ENCODE data around the gene TSHZ3.

Gene TSHZ3

GRCh38 chr19:31255174-31255799, 93.9 kb downstream of the TSHZ3 start:
- Histone ChIP-seq H3K4me3 (ENCODE audit: low read length) (no peak overlapping the region), H3K9me3 (ENCODE audit: insufficient read depth, low read length) (no peaks in the 10 kb centered on the region), H3K9ac (ENCODE audit: low read length) (no peak overlapping the region), H3K79me2 (ENCODE audit: low read length) (no peaks in the 10 kb centered on the region), H3K36me3 (replicated peaks; ENCODE audit: low read depth, low read length) (no peaks in the 10 kb centered on the region), H2AFZ (ENCODE audit: low read depth, low read length) (no peak overlapping the region), H3K4me2 (ENCODE audit: low read length) (no peak overlapping the region), H3K27ac (ENCODE audit: low read length) (no peak overlapping the region), H3K4me1 (ENCODE audit: low read length) (no peaks in the 10 kb centered on the region), H4K20me1 (ENCODE audit: insufficient read depth, low read length) (no peaks in the 10 kb centered on the region), H3K27me3 (ENCODE audit: low read depth, low read length) (no peaks in the 10 kb centered on the region)
- no peak for TF ChIP-seq CTCF (IDR thresholded peaks at IDR 0.05; ENCODE audit: low read depth, low read length)
- TF ChIP-seq EZH2phosphoT487 (IDR thresholded peaks at IDR 0.05; ENCODE audit: low read depth): no peak

GRCh38 chr19:31254611-31255010, 94.6 kb downstream of the TSHZ3 start:
- no peaks in the 10 kb centered on the region for H3K4me1 ChIP-seq (ENCODE audit: low read length)
- no peak overlapping the region for H3K9ac ChIP-seq (ENCODE audit: low read length)
- H2AFZ ChIP-seq (ENCODE audit: low read depth, low read length): no peak overlapping the region
- H3K9me3 ChIP-seq (ENCODE audit: insufficient read depth, low read length): no peaks in the 10 kb centered on the region
- no peak overlapping the region for H3K4me3 ChIP-seq (ENCODE audit: low read length)
- TF ChIP-seq EZH2phosphoT487 (IDR thresholded peaks at IDR 0.05; ENCODE audit: low read depth): no peak
- no peaks in the 10 kb centered on the region for H3K27me3 ChIP-seq (ENCODE audit: low read depth, low read length)
- no peak overlapping the region for H3K27ac ChIP-seq (ENCODE audit: low read length)
- no peaks in the 10 kb centered on the region for H3K36me3 ChIP-seq (replicated peaks; ENCODE audit: low read depth, low read length)
- H3K4me2 ChIP-seq (ENCODE audit: low read length): no peak overlapping the region
- H3K79me2 ChIP-seq (ENCODE audit: low read length): no peaks in the 10 kb centered on the region
- H4K20me1 ChIP-seq (ENCODE audit: insufficient read depth, low read length): no peaks in the 10 kb centered on the region

- H3K4me3 ChIP-seq (ENCODE audit: low read length): no peak overlapping the region
- H3K4me1 ChIP-seq (ENCODE audit: low read length): no peaks in the 10 kb centered on the region
- no peak overlapping the region for H2AFZ ChIP-seq (ENCODE audit: low read depth, low read length)
- no peaks in the 10 kb centered on the region for H3K9me3 ChIP-seq (ENCODE audit: insufficient read depth, low read length)
- TF ChIP-seq EZH2phosphoT487 (IDR thresholded peaks at IDR 0.05; ENCODE audit: low read depth): no peak
- no peaks in the 10 kb centered on the region for H3K79me2 ChIP-seq (ENCODE audit: low read length)
- no peaks in the 10 kb centered on the region for H3K27me3 ChIP-seq (ENCODE audit: low read depth, low read length)
- no peaks in the 10 kb centered on the region for H3K36me3 ChIP-seq (replicated peaks; ENCODE audit: low read depth, low read length)
- no peak overlapping the region for H3K9ac ChIP-seq (ENCODE audit: low read length)
- H3K4me2 ChIP-seq (ENCODE audit: low read length): no peak overlapping the region
- H3K27ac ChIP-seq (ENCODE audit: low read length): no peak overlapping the region
- no peaks in the 10 kb centered on the region for H4K20me1 ChIP-seq (ENCODE audit: insufficient read depth, low read length)
Observed at GRCh38 chr19:31254180-31254551, 95.1 kb downstream of the TSHZ3 start.

- H3K4me2 ChIP-seq (ENCODE audit: low read length): no peak overlapping the region
- no peaks in the 10 kb centered on the region for H3K36me3 ChIP-seq (replicated peaks; ENCODE audit: low read depth, low read length)
- H3K4me1 ChIP-seq (ENCODE audit: low read length): no peaks in the 10 kb centered on the region
- TF ChIP-seq EZH2phosphoT487 (IDR thresholded peaks at IDR 0.05; ENCODE audit: low read depth) (no peak), CTCF (IDR thresholded peaks at IDR 0.05; ENCODE audit: low read depth, low read length) (no peak)
- no peak overlapping the region for H2AFZ ChIP-seq (ENCODE audit: low read depth, low read length)
- H3K79me2 ChIP-seq (ENCODE audit: low read length): no peaks in the 10 kb centered on the region
- no peaks in the 10 kb centered on the region for H3K9me3 ChIP-seq (ENCODE audit: insufficient read depth, low read length)
- H3K27me3 ChIP-seq (ENCODE audit: low read depth, low read length): no peaks in the 10 kb centered on the region
- no peak overlapping the region for H3K9ac ChIP-seq (ENCODE audit: low read length)
- no peak overlapping the region for H3K27ac ChIP-seq (ENCODE audit: low read length)
- H3K4me3 ChIP-seq (ENCODE audit: low read length): no peak overlapping the region
- H4K20me1 ChIP-seq (ENCODE audit: insufficient read depth, low read length): no peaks in the 10 kb centered on the region
Observed at GRCh38 chr19:31253526-31254179, 95.6 kb downstream of the TSHZ3 start.

GRCh38 chr19:31252441-31252840, 96.8 kb downstream of the TSHZ3 start:
- H3K36me3 ChIP-seq (replicated peaks; ENCODE audit: low read depth, low read length): no peaks in the 10 kb centered on the region
- H3K9ac ChIP-seq (ENCODE audit: low read length): no peak overlapping the region
- H3K9me3 ChIP-seq (ENCODE audit: insufficient read depth, low read length): no peaks in the 10 kb centered on the region
- H3K79me2 ChIP-seq (ENCODE audit: low read length): no peaks in the 10 kb centered on the region
- no peak overlapping the region for H3K27ac ChIP-seq (ENCODE audit: low read length)
- no peaks in the 10 kb centered on the region for H4K20me1 ChIP-seq (ENCODE audit: insufficient read depth, low read length)
- no peak overlapping the region for H3K4me2 ChIP-seq (ENCODE audit: low read length)
- H3K4me1 ChIP-seq (ENCODE audit: low read length): no peaks in the 10 kb centered on the region
- no peak overlapping the region for H3K4me3 ChIP-seq (ENCODE audit: low read length)
- no peaks in the 10 kb centered on the region for H3K27me3 ChIP-seq (ENCODE audit: low read depth, low read length)
- TF ChIP-seq CTCF (IDR thresholded peaks at IDR 0.05; ENCODE audit: low read depth, low read length) (no peak), EZH2phosphoT487 (IDR thresholded peaks at IDR 0.05; ENCODE audit: low read depth) (no peak)
- no peak overlapping the region for H2AFZ ChIP-seq (ENCODE audit: low read depth, low read length)

Measured in OCI-LY3 (cell line).